K562 (cell line): Measurements from ENCODE around the gene KLC3.

ENCODE experiments used
- MED1 ChIP-seq: sonication (generic); formaldehyde crosslinking; IDR thresholded peaks from 2 replicates; pipeline ENCODE4 v1.8.1; 2023; ENCODE audit warnings: missing genetic modification reagents, borderline replicate concordance
- ZBTB5 ChIP-seq: fragments of 450-650 bp; IDR thresholded peaks from 2 replicates; pipeline ENCODE4 v1.6.1; 2017; ENCODE audit warnings: antibody characterized with exemption
- ZNF121 ChIP-seq: sonication (generic); formaldehyde crosslinking; conservative IDR thresholded peaks from 2 replicates; pipeline ENCODE4 v1.8.0; 2022; ENCODE audit warnings: missing genetic modification reagents

DNA sequence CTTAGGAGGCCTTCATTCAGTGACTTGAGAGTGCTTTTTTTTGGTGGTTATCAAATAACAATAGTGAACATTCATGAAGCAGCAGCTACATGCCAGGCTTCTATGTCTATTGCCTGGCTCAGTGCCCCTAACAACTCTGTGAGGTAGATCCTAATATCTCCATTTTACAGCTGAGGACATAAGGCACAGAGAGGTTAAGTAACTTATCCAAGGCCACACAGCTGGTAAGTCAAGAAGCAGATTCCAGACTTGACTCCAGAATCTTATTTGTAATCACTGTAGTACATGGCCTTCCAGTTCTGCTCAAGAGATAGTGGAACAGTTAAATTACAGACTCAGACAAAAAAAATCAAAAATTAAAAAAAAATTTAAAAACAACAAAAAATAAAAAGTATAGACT is 44.7 kb upstream of the KLC3 start:
- TF ChIP-seq ZNF121 (CRISPR knock-in tag) (no peak), ZBTB5 (no peak), MED1 (CRISPR knock-in tag) (no peak)
